ENCODE measurements around the gene NKG7.
A peak's percentile ranks its signal among the peaks of the same experiment; 100 is the strongest.

NKG7 gene

GRCh38 chr19:51361239-51361638 lies 11.2 kb downstream of the NKG7 start:
- no peak for DNase-seq (ENCODE audit: low spot score)

- DNase-seq (ENCODE audit: low spot score) = no peak
These were observed 13.2 kb downstream of the NKG7 start for GRCh38 chr19:51359294-51359693.

GRCh38 chr19:51357952-51358351 lies 14.5 kb downstream of the NKG7 start:
- no peak for DNase-seq (ENCODE audit: low spot score)

GRCh38 chr19:51356159-51356801 lies 16.2 kb downstream of the NKG7 start:
- no peak for DNase-seq (ENCODE audit: low spot score)

DNA sequence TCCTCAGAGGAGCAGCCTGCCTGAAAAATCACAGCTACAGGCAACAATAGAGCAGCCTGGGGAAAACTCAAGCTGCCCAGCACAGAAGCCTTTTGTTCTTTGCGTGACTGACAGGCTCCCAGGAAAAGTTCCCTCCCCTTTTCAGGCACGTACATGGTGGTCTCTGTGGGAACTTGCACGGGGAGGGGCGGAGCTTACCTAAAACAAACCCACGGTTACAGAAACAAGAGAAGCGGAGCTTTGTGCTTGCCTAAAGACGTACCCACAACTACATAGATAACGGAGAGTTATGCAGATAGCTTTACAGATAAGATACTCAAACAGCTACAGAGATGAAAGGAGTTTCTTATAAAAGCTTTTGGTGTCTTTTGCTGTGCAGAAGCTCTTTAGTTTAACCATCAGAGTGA lies 17.7 kb downstream of the NKG7 start:
- DNase-seq (ENCODE audit: low spot score) = no peak

DNA sequence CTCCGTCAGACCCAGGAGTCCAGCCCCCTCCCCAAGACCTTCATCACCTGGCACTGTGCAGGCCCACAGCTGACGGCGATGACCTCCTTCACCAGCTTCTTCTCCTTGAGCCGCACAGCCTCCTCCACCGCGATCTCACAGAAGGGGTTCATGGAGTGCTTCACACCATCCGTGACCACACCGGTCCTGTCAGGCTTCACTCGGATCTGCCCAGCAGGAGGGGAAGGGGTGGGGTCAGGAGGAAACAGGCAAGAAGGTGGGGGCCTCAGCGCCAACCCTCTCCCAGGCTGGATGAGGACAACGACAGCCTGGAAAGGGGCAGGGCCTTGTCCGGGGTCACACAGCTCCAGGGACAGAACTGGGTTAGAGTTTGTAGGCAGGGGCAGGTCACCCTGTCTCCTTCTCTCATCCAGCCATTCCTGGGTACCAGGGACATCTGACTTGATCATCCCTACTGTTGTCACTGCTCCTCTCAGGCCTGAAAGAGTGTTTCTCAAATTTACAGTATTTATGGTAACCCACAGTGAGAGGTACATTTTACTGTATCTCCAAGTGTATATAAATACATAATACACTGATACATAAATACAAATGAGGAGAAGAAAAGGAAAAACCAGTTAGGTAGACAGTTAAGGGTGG lies 18.2 kb downstream of the NKG7 start:
- DNase-seq (ENCODE audit: low spot score) = no peak

DNA sequence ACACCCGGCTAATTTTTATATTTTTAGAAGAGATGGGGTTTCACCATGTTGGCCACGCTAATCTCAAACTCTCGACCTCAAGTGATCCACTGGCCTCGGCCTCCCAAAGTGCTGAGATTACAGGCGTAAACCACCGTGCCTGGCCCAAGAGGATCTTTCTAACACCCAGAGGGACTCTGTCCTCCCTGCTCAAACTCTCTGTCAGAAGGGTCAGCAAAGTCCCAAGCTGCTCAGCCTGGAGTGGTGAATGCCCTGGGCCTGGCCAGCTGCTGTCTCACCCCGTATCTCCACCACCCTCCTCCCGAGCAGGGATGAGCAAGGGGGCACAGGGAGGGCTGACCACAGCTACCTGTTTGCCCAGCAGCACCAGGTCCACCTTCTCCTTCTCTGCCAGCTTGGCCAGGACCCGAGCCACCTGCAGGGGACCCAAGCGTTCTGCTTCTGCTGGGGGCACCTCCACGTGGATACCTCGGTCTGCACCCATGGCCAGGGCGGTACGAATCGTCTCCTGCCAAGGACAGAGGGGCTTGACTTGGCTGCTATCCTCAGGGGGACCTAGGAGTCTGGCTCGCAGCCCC lies 19.6 kb downstream of the NKG7 start:
- DNase-seq (ENCODE audit: low spot score) = no peak

GRCh38 chr19:51351266-51351990 lies 21.0 kb downstream of the NKG7 start:
- DNase-seq (ENCODE audit: low spot score) = no peak

- DNase-seq (ENCODE audit: low spot score) = no peak
These were observed 25.1 kb downstream of the NKG7 start for GRCh38 chr19:51347209-51347928.

DNA sequence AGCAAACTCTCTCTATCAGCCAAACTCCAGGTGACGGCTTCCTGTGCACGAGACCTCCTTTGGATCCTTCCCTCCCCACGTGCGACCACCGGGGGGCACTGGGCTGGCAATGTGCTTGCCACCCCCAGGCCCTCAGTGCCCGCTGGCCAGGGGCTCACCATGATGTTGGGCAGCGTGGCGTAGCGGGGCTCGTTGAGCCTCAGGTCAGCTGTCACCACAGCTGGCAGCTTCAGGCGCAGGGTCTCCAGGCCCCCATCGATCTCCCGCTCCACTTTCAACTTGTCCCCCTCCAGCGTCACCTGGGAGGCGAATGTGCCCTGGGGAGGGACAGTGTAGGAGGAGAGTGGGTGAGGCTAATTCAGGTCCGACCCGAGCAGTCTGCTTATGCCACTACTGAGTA lies 25.7 kb downstream of the NKG7 start:
- no peak for DNase-seq (ENCODE audit: low spot score)

GRCh38 chr19:51345076-51345620 lies 27.3 kb downstream of the NKG7 start:
- DNase-seq (ENCODE audit: low spot score) = no peak

DNA sequence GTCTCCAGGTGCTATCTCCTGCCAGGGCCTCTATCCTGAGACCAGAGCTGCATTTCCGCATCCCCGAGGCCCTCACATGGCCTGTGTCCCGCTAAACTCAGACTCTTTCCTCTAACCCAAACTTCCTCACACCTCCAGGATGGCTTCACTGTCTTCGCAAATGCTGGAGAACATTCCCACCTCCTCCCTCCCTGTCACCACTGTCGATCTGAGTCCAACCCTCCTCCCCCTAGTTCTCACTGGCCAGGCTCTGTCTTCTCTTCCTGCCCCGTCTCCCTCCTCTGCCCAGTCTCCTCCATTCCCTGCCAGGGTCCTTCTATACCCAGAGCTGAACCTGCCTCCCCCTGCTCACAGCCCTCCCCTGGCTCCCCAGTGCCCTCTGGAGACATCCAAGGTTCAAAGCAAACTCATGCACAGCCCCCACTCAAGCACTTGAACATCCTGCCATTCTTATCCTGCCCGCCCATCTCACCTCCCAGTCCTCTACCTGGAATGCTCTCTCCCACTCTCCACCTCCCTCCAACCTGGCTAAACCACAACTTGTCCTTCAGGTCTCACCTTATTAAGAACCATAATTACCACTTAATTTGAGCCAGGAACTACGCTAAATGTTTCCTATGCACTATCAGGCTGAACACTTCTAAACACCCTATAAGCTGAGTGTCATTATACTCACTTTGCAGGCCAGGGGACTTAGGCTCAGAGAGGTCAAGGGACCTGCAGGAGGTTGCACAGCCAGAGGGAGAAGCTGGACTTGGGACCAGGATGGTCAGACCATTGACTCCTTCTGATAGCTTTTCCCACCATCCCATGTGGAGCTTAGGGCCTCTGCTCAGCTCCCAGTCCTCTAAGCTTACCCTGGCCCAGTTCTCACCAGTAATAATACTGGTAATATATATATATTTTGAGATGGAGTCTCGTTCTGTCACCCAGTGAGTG lies 29.6 kb downstream of the NKG7 start:
- no peak for DNase-seq (ENCODE audit: low spot score)

- DNase-seq (ENCODE audit: low spot score) = no peak
These were observed 30.4 kb downstream of the NKG7 start, which contains the start of gene VSIG10L for GRCh38 chr19:51341976-51342580. VSIG10L (minus strand) TSS chr19:51342139; CDS start chr19:51342124, 15 bp downstream.

- no peak for DNase-seq (ENCODE audit: low spot score)
These were observed 31.4 kb downstream of the NKG7 start for GRCh38 chr19:51341066-51341465.

DNA sequence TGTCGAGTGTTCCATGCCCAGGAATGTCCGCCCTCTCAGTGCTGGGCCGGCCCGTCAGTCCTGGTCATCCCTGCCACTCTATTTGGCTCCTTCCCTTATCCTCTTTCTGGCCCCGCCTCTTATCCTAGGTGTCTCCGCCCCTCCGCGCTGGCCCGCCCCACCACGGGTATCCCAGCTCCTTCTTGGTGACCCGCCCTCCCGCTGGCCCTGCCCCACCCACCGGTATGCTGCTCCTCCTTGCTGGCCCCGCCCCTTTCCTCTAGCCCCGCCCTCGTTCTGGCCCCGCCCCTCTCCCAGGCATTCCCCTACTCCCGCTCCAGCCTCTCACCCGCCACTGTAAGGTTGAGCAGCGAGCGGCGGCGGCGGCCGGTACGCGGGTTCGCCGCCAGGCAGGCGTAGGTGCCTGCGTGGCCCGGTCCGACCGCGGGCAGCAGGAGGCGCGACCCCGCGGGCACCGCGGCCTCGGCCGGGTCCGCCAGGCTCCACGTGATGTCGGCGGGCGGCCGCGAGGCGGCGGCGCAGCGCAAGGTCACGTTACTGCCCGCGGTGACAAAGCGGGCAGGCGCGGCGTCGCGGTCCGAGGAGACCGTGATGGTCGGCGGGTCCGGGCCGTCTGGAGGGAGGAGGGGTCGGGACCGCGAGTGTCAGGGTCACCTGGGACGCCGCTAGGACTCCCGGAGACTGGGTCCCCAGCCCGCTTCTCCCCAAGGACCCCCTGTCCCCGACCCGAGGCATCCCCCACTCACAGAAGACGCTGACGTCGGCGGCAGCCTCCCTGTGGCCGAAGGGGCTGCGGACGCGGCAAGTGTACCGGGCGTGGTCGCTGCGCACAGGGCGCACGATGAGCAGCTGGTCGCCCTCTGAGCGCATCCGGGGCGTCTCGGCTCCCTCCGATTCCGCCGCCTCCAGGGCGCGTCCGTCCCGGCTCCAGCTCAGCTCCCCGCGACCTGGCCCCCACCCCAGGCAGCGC lies 32.5 kb downstream of the NKG7 start:
- peak; percentile 90 for DNase-seq (ENCODE audit: low spot score)

DNA sequence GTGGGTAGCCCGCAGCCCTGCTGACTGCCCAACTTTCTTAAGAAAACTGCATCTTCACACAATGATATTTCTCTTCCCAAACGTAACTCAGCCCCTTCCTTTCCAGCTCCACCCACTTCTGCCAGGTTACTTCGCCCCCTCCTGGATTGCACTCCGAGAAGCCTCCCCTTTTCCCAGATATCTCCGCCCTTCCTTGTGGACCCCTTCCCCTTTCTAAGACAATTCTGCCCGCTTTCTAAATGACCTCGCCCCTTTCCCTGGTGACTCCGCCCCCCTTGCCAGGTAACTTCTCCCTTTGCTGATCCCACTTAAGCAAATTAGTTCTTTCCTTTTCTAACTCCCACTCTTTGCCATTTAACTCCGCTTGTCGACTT lies 33.2 kb downstream of the NKG7 start:
- no peak for DNase-seq (ENCODE audit: low spot score)

DNA sequence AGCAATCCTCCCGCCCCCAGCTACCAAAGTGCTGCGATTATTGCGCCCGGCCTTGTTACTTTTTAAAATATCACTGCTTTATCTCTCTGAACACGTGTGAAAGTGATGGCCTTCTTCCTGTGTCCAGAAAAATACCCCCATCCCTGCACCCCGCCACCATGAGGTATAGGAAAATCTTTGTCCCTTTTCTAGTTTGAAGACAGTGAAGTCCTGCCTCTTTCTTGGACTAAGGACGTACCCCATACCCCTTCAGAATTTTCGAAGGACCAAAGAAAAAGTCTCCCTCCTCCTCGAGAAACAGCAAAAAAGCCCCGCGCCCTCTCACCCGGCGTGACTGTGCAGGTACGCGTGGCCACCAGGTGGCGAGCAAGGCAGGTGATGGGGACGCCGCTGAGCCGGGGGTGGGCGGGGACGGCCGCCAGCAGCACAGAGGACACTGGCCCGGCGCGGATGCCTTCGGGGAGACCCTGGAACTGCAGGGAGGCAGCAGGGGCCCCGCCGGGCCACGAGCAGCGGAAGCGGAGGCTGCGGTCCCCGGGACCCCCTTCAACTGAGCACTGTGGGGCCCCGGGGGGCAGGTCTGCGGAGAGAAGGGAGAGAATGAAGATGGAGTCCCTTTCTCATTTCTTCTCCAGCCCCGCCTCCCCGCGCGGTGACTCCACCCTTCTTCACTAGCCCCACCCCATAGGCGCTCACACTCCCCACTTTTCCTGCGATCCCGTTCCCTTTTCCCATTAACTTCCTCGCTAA lies 33.7 kb downstream of the NKG7 start:
- DNase-seq (ENCODE audit: low spot score) = peak; percentile 82

- DNase-seq (ENCODE audit: low spot score) = no peak
These were observed 34.4 kb downstream of the NKG7 start for GRCh38 chr19:51337861-51338562.
